B cell (primary cell): Measurements from ENCODE around the gene PINK1.

Experiments used
- EZH2 ChIP-seq: IDR thresholded peaks from 2 replicates; pipeline ENCODE4 v1.6.1; 2012; ENCODE audit warnings: borderline replicate concordance, low read depth, mild to moderate bottlenecking, moderate library complexity, low read length; ENCODE audit not compliant: insufficient read depth, poor library complexity, severe bottlenecking
- TF ChIP-seq, protein P1 (sequence below): fragments of 200-600 bp; IDR thresholded peaks from one replicate; pipeline ENCODE4 v1.8.0; 2022; ENCODE audit warnings: antibody characterized with exemption, mild to moderate bottlenecking

DNA sequence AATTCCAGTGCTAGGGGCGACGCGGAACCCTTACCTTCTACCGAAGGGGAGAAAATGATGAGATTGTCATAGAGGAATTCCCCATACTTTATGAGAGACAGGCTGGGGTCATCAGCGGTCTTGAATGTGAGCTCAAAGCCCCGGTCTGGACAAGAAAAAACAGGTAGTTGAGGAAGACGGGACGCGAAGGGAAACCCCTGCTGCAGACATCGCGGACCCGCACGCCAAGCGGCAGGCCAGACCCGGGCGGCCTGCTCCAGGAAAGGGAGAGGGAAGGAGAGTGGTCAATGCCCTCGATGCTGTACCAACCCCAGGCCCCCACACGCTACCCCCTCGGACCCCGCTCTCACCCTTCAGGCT is 27.6 kb downstream of the PINK1 start:
- TF ChIP-seq, protein P1, sequence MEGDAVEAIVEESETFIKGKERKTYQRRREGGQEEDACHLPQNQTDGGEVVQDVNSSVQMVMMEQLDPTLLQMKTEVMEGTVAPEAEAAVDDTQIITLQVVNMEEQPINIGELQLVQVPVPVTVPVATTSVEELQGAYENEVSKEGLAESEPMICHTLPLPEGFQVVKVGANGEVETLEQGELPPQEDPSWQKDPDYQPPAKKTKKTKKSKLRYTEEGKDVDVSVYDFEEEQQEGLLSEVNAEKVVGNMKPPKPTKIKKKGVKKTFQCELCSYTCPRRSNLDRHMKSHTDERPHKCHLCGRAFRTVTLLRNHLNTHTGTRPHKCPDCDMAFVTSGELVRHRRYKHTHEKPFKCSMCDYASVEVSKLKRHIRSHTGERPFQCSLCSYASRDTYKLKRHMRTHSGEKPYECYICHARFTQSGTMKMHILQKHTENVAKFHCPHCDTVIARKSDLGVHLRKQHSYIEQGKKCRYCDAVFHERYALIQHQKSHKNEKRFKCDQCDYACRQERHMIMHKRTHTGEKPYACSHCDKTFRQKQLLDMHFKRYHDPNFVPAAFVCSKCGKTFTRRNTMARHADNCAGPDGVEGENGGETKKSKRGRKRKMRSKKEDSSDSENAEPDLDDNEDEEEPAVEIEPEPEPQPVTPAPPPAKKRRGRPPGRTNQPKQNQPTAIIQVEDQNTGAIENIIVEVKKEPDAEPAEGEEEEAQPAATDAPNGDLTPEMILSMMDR = no peak
- TF ChIP-seq EZH2 = no peak
